Lower leg skin (tissue), 4 donors: ENCODE measurements around the gene VAV2. TPM values are rescaled to one million over a fixed set of nuclear protein-coding genes. Genes with fewer than 3 reads are reported as not detected.

Experiments used
- DNase-seq, 2 donors: peaks; one replicate each; pipeline ENCODE4 v3.0.0-alpha.2; 2019; ENCODE audit warnings: low spot score in 2 of 2
- H3K4me3 ChIP-seq: fragments of 200-600 bp; sonication (generic); 2 replicates; pipeline ENCODE4 v1.5.1; 2017; ENCODE audit warnings: mild to moderate bottlenecking, low read depth; ENCODE audit not compliant: poor library complexity, severe bottlenecking
- CTCF ChIP-seq, 3 donors: fragments of 450-650 bp; IDR thresholded peaks; one replicate each; pipeline ENCODE4 v1.5.1; 2016; ENCODE audit warnings: antibody characterized with exemption in 3 of 3, mild to moderate bottlenecking in 3 of 3, moderate library complexity in 2 of 3
- POLR2A ChIP-seq, 2 donors: fragments of 450-650 bp; IDR thresholded peaks; one replicate each; pipeline ENCODE4 v1.6.1; 2016 to 2017; ENCODE audit warnings: antibody characterized with exemption in 2 of 2, mild to moderate bottlenecking in 1 of 2, moderate library complexity in 1 of 2
- WGBS, 2 donors: methylation state at CpG; one replicate each; pipeline ENCODE4 v1.1.5; 2018; 5-methylcytosine and 5-hydroxymethylcytosine counted together
- intact Hi-C: fragments of 100-400 bp; cut with DNase I; formaldehyde crosslinking; loops from one replicate; pipeline ENCODE4 v1.15.0; 2023; ENCODE audit warnings: low total_unique reads
- total RNA-seq, 4 donors: library from RNA; depleted of rRNA; stranded (reverse); fragments of >200 nt; gene quantifications; one replicate each; pipeline ENCODE4 v1.1.0, GENCODE V29; 2016

VAV2 gene
- total RNA-seq, 4 donors from 2014 or later: 6.8 to 9.1 (median 7.5) TPM

- TF ChIP-seq POLR2A (IDR thresholded peaks at IDR 0.05): no peak
- TF ChIP-seq CTCF (IDR thresholded peaks at IDR 0.05): no peak
- 83 to 90% methylated on average over 6 to 16 of the region's 16 CpGs for WGBS, 2 donors
- intact Hi-C loops: no loop called here
- DNase-seq: peak in 1 of 2 donors; percentile 82
- H3K4me3 ChIP-seq: no peak overlapping the region
Observed at GRCh38 chr9:133770076-133770777, 221.9 kb downstream of the VAV2 start.

- H3K4me3 ChIP-seq: no peak overlapping the region
- peak; percentile 7 to 81 for DNase-seq
- intact Hi-C loops: no loop called here
- no peak for TF ChIP-seq POLR2A (IDR thresholded peaks at IDR 0.05)
- no peak for TF ChIP-seq CTCF (IDR thresholded peaks at IDR 0.05)
- 92 to 93% methylated on average over 17 of the region's 17 CpGs for WGBS, 2 donors
Observed at GRCh38 chr9:133769511-133770075, 222.5 kb downstream of the VAV2 start.

GRCh38 chr9:133768859-133769510 lies 223.1 kb downstream of the VAV2 start:
- no peak overlapping the region for H3K4me3 ChIP-seq
- peak; percentile 9 to 72 for DNase-seq
- WGBS, 2 donors: 90 to 94% methylated on average over 14 to 15 of the region's 15 CpGs
- TF ChIP-seq POLR2A (IDR thresholded peaks at IDR 0.05): no peak
- TF ChIP-seq CTCF (IDR thresholded peaks at IDR 0.05): peak in 1 of 3 donors; percentile 29
- intact Hi-C loops: no loop called here

GRCh38 chr9:133768371-133768858 lies 223.7 kb downstream of the VAV2 start:
- H3K4me3 ChIP-seq: no peak overlapping the region
- WGBS, 2 donors: 97 to 98% methylated on average over 17 of the region's 17 CpGs
- TF ChIP-seq POLR2A (IDR thresholded peaks at IDR 0.05) (no peak), CTCF (IDR thresholded peaks at IDR 0.05) (no peak)
- peak; percentile 7 to 75 for DNase-seq
- intact Hi-C loops: no loop called here

- intact Hi-C loops: no loop called here
- 90 to 100% methylated on average over 1 of the region's 1 CpG for WGBS, 2 donors
- peak in 1 of 2 donors; percentile 40 for DNase-seq
- no peak overlapping the region for H3K4me3 ChIP-seq
- no peak for TF ChIP-seq CTCF (IDR thresholded peaks at IDR 0.05)
- TF ChIP-seq POLR2A (IDR thresholded peaks at IDR 0.05): no peak
Observed at GRCh38 chr9:133767625-133768024, 224.5 kb downstream of the VAV2 start.
